GM21390 (cell line): ENCODE measurements around the gene HORMAD2.

Experiments used
- ATAC-seq: cut with Tn5 transposase; IDR thresholded peaks from one replicate; pipeline ENCODE4 v1.9.1; 2021; ENCODE audit not compliant: unreplicated experiment

HORMAD2 gene

GRCh38 chr22:30104501-30105156, 24.4 kb downstream of the HORMAD2 start:
- ATAC-seq: no peak

GRCh38 chr22:30105483-30105882, 25.2 kb downstream of the HORMAD2 start:
- ATAC-seq: no peak

- ATAC-seq: no peak
Observed at GRCh38 chr22:30113494-30113893, 33.2 kb downstream of the HORMAD2 start.

GRCh38 chr22:30114361-30114760, 34.1 kb downstream of the HORMAD2 start:
- no peak for ATAC-seq

GRCh38 chr22:30115705-30116104, 35.4 kb downstream of the HORMAD2 start:
- no peak for ATAC-seq

- ATAC-seq: no peak
Observed at GRCh38 chr22:30116362-30117117, 36.3 kb downstream of the HORMAD2 start.

- no peak for ATAC-seq
Observed at GRCh38 chr22:30117256-30117655, 37.0 kb downstream of the HORMAD2 start.

GRCh38 chr22:30118291-30118690, 38.0 kb downstream of the HORMAD2 start:
- no peak for ATAC-seq

- no peak for ATAC-seq
Observed at GRCh38 chr22:30121960-30122359, 41.7 kb downstream of the HORMAD2 start.

GRCh38 chr22:30123463-30123862, 43.2 kb downstream of the HORMAD2 start:
- no peak for ATAC-seq

GRCh38 chr22:30127749-30128166, 47.5 kb downstream of the HORMAD2 start:
- no peak for ATAC-seq

- ATAC-seq: no peak
Observed at GRCh38 chr22:30128511-30128910, 48.2 kb downstream of the HORMAD2 start.

- no peak for ATAC-seq
Observed at GRCh38 chr22:30129636-30130035, 49.4 kb downstream of the HORMAD2 start.

GRCh38 chr22:30132290-30132996, 52.2 kb downstream of the HORMAD2 start:
- no peak for ATAC-seq

GRCh38 chr22:30140414-30140813, 60.1 kb downstream of the HORMAD2 start:
- ATAC-seq: no peak

GRCh38 chr22:30143265-30143664, 63.0 kb downstream of the HORMAD2 start:
- ATAC-seq: no peak

GRCh38 chr22:30144391-30144790, 64.1 kb downstream of the HORMAD2 start:
- ATAC-seq: no peak

GRCh38 chr22:30150212-30150611, 69.9 kb downstream of the HORMAD2 start:
- no peak for ATAC-seq

GRCh38 chr22:30158277-30158676, 78.0 kb downstream of the HORMAD2 start:
- ATAC-seq: no peak

- ATAC-seq: no peak
Observed at GRCh38 chr22:30158744-30159500, 78.7 kb downstream of the HORMAD2 start.
